ENCODE data around the gene ZNF324.
"Not testable (repeated sequence)": the region's sequence is repeated elsewhere in the genome, so short reads cannot be mapped to it uniquely, and the experiment has no call there.

ZNF324 gene

DNA sequence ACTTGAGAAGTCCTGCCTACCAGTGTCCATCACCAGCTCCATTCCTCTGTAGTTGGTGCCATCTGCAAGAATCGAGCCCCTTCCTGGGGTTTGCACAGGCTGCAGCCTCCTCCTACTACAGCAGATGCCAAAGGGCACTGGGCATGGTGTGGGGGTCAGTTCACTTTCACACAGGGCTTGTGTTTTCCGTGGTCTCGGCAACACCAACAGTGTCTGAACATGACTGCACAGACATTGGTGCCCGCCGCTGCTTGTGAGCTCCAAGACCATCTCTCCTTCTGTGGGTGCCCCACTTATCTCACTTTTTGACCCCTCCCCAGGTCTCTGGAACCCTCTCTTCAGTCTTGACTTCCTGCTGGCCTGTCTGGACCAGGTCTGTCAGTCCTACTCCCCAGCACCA is 24.5 kb downstream of the ZNF324 start:
- DNase-seq: no peak
- in situ Hi-C loops (cut with HindIII; ENCODE audit: low pct_ligation_motif_present, low pct_unique_long_range_greater_than_20kb, low sequenced_read_pairs): no loop called here

DNA sequence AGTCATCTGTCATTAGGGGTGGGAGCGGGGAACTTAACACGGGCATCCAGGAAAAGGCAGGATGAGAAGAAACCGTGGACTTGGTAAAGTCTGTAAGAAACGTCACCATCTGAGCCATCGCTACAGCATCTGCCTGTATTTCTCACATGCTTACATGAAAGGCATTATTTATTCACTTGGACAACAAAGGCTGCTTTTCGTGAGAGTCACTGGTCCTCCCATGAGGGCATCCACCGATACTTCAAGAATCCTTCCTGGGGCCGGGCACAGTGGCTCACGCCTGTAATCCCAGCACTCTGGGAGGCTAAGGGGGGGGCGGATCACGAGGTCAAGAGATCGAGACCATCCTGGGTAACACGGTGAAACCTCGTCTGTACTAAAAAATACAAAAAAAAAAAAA is 25.4 kb downstream of the ZNF324 start:
- DNase-seq: no peak

DNA sequence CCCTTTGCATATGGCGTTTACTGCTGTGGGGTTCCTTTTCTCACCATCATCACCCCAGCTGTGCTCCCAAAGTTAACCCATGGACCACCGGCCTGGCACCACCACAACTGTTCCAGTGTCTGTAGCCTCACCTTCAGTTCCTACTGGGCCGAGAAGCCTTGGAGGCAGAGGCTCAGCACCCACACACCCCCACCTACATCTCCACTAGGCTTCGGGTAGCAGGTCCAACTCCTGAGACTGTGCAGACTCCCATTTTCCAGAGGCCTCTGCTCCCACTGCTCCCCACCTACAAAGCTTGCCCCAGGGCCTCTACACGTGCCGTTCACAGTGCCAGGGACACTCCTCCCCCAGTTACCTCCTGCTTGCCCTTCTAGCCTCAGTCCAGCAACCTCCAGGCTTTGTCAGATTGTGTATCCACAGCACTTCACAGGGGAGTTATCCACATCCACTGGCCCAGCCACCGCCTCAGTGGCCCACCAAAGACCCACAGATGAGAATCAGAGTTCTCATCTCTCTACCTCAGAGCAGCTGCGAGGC is 30.8 kb downstream of the ZNF324 start:
- in situ Hi-C loops (cut with HindIII; ENCODE audit: low pct_ligation_motif_present, low pct_unique_long_range_greater_than_20kb, low sequenced_read_pairs): no loop called here
- DNase-seq: no peak

More for the DNA sequence above, 25.4 kb downstream of the ZNF324 start:
- in situ Hi-C loops (cut with HindIII; ENCODE audit: low pct_ligation_motif_present, low pct_unique_long_range_greater_than_20kb, low sequenced_read_pairs): no loop called here

DNA sequence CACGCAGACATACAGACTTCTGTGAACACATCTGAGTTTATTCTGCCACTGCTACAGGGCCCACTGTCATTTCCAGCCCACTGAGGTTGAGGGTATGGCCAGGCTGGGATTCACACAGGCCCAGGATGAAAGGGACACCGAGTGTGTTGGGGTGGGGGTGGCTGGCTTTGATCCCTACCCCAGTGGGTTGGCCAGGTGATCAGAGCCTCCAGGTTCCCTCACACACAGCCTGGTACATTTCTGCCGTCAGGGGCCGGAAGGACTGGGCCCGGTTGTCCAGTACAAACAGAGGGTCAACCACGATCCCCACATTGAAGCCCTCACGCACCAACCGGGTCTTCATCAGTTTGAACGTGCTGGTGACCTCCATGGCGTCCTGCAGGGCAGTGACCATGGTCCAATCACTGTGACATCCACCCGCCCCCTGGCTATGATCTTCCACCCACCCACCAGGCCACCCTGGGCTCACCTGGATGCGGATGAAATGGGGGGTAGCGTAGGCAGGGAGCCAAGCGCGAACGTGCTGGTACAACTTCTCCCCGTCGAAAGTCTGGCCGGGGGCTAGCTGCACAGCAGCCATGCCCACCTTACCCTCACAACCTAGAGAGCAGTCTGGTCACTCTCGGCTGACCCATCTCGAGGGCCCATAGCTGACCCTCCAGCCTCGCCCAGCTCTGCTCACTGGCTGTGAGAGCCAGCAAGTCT is 31.6 kb downstream of the ZNF324 start:
- in situ Hi-C loops (cut with HindIII; ENCODE audit: low pct_ligation_motif_present, low pct_unique_long_range_greater_than_20kb, low sequenced_read_pairs): no loop called here
- DNase-seq: no peak

DNA sequence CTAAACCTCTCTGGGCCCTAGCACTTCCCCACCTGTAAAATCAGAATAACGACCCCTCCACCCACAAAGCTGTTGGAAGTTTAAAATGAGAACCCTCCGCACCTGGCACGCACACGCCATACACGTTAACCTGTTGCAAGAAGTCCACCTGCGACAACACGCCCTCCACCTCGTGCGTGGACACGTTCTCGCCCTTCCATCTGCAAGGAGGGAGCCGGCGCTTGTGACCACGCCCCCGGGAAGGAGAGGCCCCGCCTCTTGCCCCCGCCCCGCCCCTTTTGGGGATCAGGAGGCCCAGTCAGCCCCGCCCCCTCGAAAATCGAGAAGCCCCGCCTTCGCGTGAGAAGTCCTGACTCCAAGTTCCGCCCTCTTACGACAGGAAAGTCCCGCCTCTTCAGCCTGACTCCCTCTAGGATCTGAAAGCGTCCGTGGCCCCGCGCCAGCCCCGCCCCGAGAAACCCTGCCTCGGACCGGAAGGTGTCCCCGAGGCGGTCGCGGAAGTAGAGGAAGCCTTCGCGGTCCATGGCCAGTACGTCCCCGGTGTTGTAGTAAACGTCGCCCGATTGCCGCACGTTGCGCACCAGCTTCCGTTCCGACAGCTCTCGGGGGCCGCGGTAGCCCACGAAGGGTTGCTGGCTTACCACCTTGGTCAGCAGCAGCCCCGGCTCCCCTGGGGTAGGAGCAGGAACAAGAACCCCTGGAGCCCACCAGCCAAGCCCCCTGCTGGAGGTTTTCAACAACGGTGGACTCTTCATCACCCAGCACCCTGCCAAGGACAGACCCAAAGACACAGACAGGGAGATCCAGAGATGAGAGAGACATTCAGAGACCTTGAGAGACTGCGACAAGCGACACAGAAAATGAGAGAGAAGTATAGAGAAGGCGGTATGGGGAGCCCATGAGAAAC is 32.4 kb downstream of the ZNF324 start:
- peak; percentile 97 for DNase-seq
- in situ Hi-C loops (cut with HindIII; ENCODE audit: low pct_ligation_motif_present, low pct_unique_long_range_greater_than_20kb, low sequenced_read_pairs): no loop called here

DNA sequence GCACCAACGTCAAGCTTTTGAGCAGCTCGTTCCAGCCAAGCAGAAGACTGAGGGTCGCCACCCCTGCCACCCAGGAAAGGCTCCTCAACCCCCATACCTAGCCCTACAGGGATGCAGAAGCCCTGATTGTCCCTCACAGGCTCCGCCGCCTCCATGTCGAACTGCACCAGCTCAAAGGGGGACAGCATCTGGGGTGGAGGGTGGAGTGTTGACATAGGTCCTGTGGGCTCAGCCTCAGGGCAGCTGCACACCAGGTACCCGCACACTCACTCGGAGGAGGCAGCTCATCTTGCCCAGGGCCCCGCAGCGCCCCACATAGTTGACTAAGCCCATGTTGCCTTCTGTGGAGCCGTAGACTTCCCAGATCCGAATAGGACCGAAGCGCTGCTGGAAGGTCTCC is 33.4 kb downstream of the ZNF324 start:
- DNase-seq: no peak
- in situ Hi-C loops (cut with HindIII; ENCODE audit: low pct_ligation_motif_present, low pct_unique_long_range_greater_than_20kb, low sequenced_read_pairs): no loop called here

DNA sequence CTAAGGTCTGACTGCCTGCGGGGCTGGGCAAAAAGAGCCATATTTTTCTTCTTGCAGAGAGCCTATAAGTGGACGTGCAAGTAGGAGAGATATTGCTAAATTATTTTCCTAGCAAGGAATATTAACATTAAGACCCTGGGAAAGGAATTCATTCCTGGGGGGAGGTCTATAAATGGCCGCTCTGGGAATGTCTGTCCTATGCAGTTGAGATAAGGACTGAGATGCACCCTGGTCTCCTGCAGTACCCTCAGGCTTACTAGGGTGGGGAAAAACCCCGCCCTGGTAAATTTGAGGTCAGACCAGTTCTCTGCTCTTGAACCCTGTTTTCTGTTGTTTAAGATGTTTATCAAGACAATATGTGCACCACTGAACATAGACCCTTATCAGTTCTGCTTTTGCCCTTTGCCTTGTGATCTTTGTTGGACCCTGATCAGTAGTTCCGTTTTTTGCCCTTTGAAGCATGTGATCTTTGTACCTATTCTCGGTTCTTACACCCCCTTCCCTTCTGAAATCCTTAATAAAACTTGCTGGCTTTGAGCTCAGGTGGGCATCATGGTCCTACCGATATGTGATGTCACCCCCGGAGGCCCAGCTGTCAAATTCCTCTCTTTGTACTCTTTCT is 40.8 kb downstream of the ZNF324 start:
- DNase-seq; in situ Hi-C loops (cut with HindIII; ENCODE audit: low pct_ligation_motif_present, low pct_unique_long_range_greater_than_20kb, low sequenced_read_pairs): not testable (repeated sequence)

DNA sequence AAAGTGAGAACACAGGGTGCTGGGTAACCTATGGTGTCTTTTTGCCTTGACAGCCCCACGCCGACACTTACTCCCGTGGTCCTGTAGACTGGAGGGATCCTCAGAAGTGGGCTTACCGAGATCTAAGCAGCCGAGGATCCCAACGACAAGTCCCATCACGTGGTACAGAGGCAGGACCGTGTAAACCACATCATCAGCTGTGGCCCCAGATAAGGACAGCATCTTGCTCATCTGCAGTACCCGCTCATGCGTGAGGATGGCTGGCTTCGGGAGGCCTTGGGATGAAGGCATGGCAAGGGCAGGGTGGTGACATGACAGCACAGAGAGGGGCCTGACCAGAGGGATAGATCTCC is 42.8 kb downstream of the ZNF324 start:
- no peak for DNase-seq

DNA sequence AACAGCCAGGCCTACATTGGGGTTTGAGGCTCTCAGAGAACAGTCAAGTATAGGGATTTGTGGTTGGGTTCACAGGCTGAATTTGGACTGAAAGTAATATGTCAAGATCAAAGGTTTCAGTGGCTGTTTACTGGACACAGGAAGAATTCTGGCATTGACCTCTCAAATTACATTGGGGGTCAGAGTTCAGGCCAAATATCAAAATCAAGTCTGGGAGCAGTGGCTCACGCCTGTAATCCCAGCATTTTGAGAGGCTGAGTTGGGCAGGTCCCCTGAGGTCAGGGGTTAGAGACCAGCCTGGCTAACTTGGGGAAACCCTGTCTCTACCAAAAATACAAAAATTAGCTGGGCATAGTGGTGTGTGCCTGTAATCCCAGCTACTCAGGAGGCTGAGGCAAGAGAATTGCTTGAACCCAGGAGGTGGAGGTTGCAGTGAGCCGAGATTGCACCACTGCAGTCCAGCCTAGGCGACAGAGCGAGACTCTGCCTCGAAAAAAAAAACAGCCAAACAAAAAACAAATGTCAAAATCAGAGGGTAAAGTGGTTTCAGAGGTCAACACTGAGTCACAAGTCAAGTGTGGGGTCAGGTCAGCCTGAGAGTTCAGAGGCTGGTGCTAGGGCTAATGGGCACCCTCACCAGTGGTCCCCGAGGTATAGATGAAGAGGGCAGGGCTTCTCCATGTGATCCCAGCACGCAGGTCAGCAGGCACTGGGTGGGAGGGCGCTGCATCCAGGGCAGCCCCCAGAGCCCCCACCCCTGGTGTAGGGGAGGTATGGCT is 43.4 kb downstream of the ZNF324 start:
- in situ Hi-C loops (cut with HindIII; ENCODE audit: low pct_ligation_motif_present, low pct_unique_long_range_greater_than_20kb, low sequenced_read_pairs): no loop called here
- DNase-seq: no peak

More for the DNA sequence above, 42.8 kb downstream of the ZNF324 start:
- in situ Hi-C loops (cut with HindIII; ENCODE audit: low pct_ligation_motif_present, low pct_unique_long_range_greater_than_20kb, low sequenced_read_pairs): no loop called here

DNA sequence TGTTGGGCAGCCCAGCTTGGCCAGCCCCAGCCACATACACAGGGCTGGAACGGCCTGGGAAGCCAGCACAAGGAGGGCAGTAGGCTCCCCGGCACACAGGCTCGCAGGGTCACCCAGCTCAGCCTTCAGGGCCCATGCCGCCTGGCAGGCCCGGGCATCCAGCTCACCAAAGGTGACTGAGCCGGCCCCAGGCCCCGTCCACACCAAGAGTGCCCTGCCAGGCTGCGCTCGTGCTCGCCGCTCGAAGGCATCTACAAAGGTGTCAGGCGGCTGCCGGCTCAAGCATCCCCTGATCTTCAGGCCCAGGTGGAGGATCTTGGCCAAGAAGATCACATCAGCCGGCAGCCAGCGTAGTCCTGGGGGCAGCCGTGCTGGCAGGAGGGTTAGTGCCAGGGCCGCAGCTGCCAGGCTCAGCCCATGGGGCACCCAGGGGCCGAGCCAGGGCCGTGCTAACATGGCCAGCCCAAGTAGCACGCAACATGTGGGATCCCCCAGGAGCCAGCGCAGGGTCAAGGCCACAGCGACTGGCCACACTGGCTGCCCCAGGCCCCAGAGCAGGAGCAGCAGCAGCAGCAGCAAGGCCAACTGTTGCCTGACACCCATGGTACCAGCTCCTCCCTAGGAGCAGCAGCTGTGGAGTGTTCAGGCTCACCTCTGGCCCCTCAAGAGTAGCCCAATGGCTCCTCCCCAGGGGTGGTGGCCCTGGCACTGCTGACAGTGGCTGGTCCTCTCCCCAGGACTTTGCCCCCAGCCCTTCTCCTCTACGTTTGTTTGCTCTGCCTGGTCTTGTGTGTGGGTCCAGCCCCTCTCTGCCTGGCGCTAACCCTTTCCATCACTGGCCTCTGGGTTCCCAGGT is 44.7 kb downstream of the ZNF324 start, which contains the start of gene SLC27A5:
SLC27A5 (minus strand) TSS at position 640 of the 856 bp plus-strand sequence; CDS start at position 603, 37 bp downstream.
- no peak for DNase-seq
- in situ Hi-C loops (cut with HindIII; ENCODE audit: low pct_ligation_motif_present, low pct_unique_long_range_greater_than_20kb, low sequenced_read_pairs): no loop called here

DNA sequence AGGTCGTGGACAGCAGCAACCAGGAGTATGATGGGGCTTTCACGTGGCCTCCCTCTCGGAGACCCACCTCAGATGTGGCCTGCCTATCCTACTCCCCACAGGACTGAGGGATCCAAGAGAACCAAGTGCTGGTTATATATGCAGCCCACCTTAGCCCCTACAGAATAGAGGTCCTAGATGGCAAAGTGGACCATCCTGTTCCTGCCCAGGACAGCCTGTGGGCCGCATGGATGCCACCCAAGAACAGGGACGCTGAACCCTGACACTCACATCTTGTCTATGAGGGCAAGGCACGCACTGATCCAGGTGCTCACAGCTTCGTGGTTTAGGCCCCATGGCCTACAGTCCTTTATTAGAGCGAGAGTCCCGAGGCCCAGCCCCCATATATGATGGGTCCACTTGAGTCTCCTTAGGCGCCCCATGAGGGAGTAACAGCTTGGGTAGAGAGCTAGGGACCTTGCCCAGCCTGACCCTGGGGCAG is 46.4 kb downstream of the ZNF324 start:
- no peak for DNase-seq
- in situ Hi-C loops (cut with HindIII; ENCODE audit: low pct_ligation_motif_present, low pct_unique_long_range_greater_than_20kb, low sequenced_read_pairs): no loop called here

DNA sequence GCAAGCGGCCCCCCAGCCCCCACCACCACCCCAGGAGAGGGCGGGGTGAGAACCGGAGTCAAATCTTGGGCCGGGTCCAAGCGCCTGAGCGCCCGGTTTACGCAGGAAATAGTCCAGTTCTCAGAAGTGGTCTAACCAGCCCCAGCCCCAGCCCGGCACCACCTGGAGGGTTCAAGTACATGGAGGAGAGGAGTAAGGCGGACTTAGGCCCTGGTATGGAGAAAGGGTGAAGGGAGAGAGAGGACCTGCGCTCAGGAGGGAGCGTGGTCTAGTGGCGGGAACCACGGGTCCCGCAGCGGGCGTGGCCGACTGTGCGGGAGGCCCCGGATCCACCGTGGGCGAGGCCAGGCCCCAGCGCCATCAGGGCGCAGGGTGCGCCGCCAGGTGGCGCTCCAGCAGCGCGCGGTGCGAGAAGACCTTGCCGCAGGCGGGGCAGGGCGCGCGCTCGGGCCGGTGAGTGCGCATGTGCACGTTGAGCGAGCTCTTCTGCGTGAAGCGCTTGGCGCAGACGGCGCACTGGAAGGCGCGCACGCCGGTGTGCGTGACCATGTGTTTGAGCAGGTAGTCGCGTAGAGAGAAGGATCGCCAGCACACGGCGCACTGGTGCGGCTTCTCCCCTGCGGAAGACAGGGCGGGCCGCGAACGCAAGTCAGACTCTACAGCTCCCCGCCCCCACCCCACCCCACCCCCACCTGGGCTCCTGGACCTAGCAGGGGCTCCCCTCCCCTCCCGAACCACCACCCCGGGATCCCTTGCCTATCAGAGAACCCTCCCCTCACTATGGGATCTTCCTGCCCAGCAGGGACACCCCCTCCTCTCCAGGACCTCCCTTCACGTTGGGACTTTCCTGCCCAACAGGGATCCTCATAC is 47.0 kb downstream of the ZNF324 start:
- DNase-seq: peak; percentile 88

DNA sequence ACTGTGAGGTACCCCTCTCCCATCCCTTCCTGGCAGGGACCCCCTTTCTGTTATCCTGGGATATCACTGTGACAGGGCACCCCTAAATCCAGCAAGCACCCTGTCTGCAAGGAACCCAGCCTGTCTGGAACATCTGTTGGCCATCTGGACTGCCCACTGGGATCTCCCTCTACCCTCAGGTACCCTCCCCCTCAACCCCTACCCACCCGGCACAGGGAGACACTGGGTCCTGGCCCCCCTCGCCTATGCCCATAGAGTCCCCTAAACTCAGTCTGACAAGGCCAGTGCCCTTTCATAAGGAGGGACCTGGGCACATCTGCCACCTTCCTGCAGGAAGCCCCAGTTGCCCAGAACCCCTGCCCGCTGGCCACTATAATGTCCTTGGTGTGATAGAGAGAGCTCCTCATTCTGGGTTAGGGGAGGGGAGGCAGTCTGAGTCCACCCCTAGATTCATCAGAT is 47.7 kb downstream of the ZNF324 start:
- no peak for DNase-seq
- in situ Hi-C loops (cut with HindIII; ENCODE audit: low pct_ligation_motif_present, low pct_unique_long_range_greater_than_20kb, low sequenced_read_pairs): no loop called here

More for the DNA sequence above, 47.0 kb downstream of the ZNF324 start:
- in situ Hi-C loops (cut with HindIII; ENCODE audit: low pct_ligation_motif_present, low pct_unique_long_range_greater_than_20kb, low sequenced_read_pairs): no loop called here

DNA sequence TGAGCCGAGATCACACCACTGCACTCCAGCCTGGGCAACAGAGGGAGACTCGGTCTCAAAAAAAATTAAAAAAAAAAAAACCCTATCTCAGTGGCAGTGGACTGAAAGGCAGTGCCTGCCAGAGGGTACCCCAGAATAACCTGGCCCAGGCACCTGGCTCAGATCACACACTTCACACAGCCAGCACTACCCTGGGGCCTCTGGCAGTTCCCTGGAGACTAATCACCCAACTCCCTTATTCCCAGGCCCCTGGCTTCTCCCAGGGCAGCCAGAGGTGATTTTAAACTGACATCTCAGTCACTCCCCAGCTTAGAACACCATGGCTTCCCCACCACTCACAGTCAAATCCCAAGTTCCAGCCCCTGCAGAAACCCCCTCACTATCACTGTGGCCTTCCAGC is 48.4 kb downstream of the ZNF324 start:
- DNase-seq: no peak
- in situ Hi-C loops (cut with HindIII; ENCODE audit: low pct_ligation_motif_present, low pct_unique_long_range_greater_than_20kb, low sequenced_read_pairs): no loop called here

DNA sequence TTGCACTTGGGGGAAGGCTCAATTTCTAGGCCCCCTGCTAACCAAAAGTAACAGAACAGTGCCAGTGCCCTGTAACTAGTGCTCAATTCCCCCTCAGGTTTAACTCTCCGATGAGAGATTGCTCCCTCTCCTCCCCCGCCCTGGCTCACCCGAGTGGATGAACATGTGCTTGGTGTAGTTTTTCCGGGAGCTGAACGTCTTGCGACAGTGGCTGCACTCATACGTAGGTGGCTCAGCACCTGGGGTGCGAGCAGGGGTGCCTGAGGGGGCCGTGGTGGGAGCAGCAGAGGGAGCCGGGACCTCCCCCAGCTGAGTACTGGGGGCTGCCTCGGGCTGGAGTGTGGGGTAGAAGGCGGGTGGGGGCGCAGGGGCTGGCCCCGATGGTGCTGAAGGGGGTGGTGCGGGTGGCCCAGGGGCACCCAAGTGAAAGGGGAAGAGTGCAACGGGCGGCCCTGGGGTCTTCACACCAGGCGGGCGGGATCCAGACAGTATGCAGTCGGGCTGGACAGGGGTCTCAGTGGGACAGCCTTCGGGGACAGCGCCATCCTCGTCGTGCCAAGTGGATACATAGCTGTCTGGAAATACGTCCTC is 49.5 kb downstream of the ZNF324 start:
- DNase-seq: no peak
- in situ Hi-C loops (cut with HindIII; ENCODE audit: low pct_ligation_motif_present, low pct_unique_long_range_greater_than_20kb, low sequenced_read_pairs): no loop called here
